HepG2 (cell line): ENCODE data around the gene TRIO. TPM values are rescaled to one million over a fixed set of nuclear protein-coding genes. Genes with fewer than 3 reads are reported as not detected.

Experiments used
- CBX1 ChIP-seq: IDR thresholded peaks from one replicate; pipeline ENCODE4 v1.6.1; 2016; ENCODE audit warnings: antibody characterized with exemption, low read depth
- IKZF4 ChIP-seq: sonication (generic); formaldehyde crosslinking; IDR thresholded peaks from 2 replicates; pipeline ENCODE4 v1.5.1; 2020; ENCODE audit warnings: borderline replicate concordance, mild to moderate bottlenecking, low read depth, missing genetic modification reagents; ENCODE audit errors: not compliant biosample characterization
- KLF13 ChIP-seq: sonication (generic); formaldehyde crosslinking; IDR thresholded peaks from 2 replicates; pipeline ENCODE4 v1.4.0; 2020; ENCODE audit warnings: mild to moderate bottlenecking, missing genetic modification reagents
- PRDM4 ChIP-seq: sonication (generic); formaldehyde crosslinking; IDR thresholded peaks from 2 replicates; pipeline ENCODE4 v1.9.0; 2021; ENCODE audit warnings: missing genetic modification reagents, borderline replicate concordance
- SIN3B ChIP-seq: fragments of 150-350 bp; IDR thresholded peaks from 2 replicates; pipeline ENCODE4 v1.6.1; 2014; ENCODE audit warnings: low read length
- ZBTB7A ChIP-seq: sonication (generic); formaldehyde crosslinking; IDR thresholded peaks from 2 replicates; pipeline ENCODE4 v1.8.0; 2022; ENCODE audit warnings: mild to moderate bottlenecking, missing genetic modification reagents
- ZNF337 ChIP-seq: sonication (generic); formaldehyde crosslinking; IDR thresholded peaks from 2 replicates; pipeline ENCODE4 v1.5.1; 2020; ENCODE audit warnings: missing genetic modification reagents, low read depth, mild to moderate bottlenecking, borderline replicate concordance
- ZNF691 ChIP-seq: sonication (generic); formaldehyde crosslinking; IDR thresholded peaks from 2 replicates; pipeline ENCODE4 v1.4.0; 2020; ENCODE audit warnings: missing genetic modification reagents, low read depth, mild to moderate bottlenecking, borderline replicate concordance
- polyA plus RNA-seq, 8 experiments: library from polyadenylated mRNA; depleted of rRNA in 3 of 8; stranded (reverse) in 7 of 8; unstranded in 1 of 8; fragments of >200 nt; fragmentation: Illumina TruSeq in 4 of 8; extraction: Trizol in 4 of 8; gene quantifications; 2 replicates each; pipeline versions ENCODE4 v1.2.1 to v1.2.3, GENCODE V29; 2011 to 2016; ENCODE audit warnings: low read depth in 4 of 8, missing spikeins in 1 of 8, mixed read lengths in 1 of 8; ENCODE audit not compliant: insufficient read depth in 1 of 8
- total RNA-seq, 5 experiments: library from RNA; depleted of rRNA; stranded (reverse); fragments of >200 nt; fragmentation: Illumina TruSeq; extraction: Trizol; gene quantifications; 2 replicates each; pipeline ENCODE4 v1.2.3, GENCODE V29; 2016; ENCODE audit warnings: low read depth in 1 of 5
- TF ChIP-seq, protein P1 (sequence below): sonication (generic); formaldehyde crosslinking; IDR thresholded peaks from 2 replicates; pipeline ENCODE4 v1.4.0; 2020; ENCODE audit warnings: missing genetic modification reagents
- TF ChIP-seq, protein P2 (sequence below): IDR thresholded peaks from 2 replicates; pipeline ENCODE4 v1.6.1; 2016; ENCODE audit warnings: missing genetic modification reagents, missing compliant biosample characterization

Gene TRIO
- total and polyA plus RNA-seq, 2 of the 13 experiments (the other 11 are each of a cell fraction or from before 2014, with no cell fraction given), result 45.2 to 45.9 TPM

GRCh38 chr5:14172149-14172795, 29.1 kb downstream of the TRIO start (continued):
- TF ChIP-seq PRDM4 (CRISPR knock-in tag) (no peak), ZNF337 (no peak), KLF13 (no peak), CBX1 (no peak), ZBTB7A (no peak), SIN3B (no peak), ZNF691 (CRISPR knock-in tag) (no peak), IKZF4 (no peak)
- TF ChIP-seq, protein P1, sequence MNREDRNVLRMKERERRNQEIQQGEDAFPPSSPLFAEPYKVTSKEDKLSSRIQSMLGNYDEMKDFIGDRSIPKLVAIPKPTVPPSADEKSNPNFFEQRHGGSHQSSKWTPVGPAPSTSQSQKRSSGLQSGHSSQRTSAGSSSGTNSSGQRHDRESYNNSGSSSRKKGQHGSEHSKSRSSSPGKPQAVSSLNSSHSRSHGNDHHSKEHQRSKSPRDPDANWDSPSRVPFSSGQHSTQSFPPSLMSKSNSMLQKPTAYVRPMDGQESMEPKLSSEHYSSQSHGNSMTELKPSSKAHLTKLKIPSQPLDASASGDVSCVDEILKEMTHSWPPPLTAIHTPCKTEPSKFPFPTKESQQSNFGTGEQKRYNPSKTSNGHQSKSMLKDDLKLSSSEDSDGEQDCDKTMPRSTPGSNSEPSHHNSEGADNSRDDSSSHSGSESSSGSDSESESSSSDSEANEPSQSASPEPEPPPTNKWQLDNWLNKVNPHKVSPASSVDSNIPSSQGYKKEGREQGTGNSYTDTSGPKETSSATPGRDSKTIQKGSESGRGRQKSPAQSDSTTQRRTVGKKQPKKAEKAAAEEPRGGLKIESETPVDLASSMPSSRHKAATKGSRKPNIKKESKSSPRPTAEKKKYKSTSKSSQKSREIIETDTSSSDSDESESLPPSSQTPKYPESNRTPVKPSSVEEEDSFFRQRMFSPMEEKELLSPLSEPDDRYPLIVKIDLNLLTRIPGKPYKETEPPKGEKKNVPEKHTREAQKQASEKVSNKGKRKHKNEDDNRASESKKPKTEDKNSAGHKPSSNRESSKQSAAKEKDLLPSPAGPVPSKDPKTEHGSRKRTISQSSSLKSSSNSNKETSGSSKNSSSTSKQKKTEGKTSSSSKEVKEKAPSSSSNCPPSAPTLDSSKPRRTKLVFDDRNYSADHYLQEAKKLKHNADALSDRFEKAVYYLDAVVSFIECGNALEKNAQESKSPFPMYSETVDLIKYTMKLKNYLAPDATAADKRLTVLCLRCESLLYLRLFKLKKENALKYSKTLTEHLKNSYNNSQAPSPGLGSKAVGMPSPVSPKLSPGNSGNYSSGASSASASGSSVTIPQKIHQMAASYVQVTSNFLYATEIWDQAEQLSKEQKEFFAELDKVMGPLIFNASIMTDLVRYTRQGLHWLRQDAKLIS, result no peak
- TF ChIP-seq, protein P2, sequence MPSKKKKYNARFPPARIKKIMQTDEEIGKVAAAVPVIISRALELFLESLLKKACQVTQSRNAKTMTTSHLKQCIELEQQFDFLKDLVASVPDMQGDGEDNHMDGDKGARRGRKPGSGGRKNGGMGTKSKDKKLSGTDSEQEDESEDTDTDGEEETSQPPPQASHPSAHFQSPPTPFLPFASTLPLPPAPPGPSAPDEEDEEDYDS (CRISPR knock-in tag), result no peak
